ENCODE results near the gene RNU4-1. TPM values are rescaled to one million over a fixed set of nuclear protein-coding genes. Genes with fewer than 3 reads are reported as not detected.

The RNU4-1 gene
- total RNA-seq, 3 donors from 2014 or later (not counting 1 experiment from before 2014, with no cell fraction given) = 768 to 1,610 (median 1,101) TPM

DNA sequence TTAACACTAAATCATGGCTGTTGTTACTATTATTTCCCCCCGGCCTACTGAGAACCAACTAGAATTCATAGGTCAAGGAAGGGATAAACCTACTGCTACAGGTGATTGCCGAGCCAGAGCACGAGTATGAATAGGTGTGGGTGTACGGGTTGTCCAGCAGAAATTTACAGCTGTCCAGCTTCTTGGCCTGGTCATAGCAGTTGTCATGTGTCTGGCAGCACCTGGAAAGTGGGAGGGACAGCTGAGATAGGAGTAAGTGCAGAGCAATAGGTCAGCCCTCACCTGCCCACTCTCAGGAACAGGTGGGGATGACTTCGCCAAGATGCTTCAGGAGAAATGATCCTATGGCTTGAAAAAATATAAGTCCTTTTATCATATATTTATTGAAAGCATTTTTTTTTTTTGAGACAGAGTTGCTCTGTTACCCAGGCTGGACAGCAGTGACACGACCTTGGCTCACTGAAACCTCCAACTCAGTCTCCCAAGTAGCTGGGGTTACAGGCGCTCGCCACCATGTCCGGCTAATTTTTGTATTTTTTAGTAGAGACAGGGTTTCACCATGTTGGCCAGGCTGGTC, 31.9 kb upstream of the RNU4-1 start:
- intact Hi-C loops (cut with micrococcal nuclease) = loop anchor here (1.0 to 10.0 kb wide), 2 partner anchors 105 to 320 kb away; partner anchors contain the start of gene CABP1
- ATAC-seq = no peak

DNA sequence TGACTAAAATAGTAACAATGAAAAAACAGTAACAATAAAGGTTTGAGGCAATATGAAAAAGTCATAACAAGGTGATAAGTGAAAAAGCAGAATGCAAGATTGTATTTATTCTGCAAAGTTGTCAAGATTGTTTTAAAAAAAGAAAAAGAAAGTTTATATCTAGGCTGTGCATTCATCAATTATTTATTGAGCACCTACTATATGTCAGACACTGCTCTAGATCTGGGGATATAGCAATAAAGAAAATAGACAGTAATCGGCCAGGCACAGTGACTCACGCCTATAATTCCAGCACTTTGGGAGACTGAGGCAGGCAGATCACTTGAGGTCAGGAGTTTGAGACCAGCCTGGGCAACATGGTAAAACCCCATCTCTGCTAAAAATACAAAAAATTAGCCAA, 30.7 kb upstream of the RNU4-1 start:
- ATAC-seq = no peak

More for the DNA sequence above, 31.9 kb upstream of the RNU4-1 start:
- H3K27me3 ChIP-seq (ENCODE audit: control insufficient read depth, insufficient read depth, low read length) = no peaks in the 10 kb centered on the region
- no peaks in the 10 kb centered on the region for H3K36me3 Mint-ChIP-seq
- H3K9me3 ChIP-seq (ENCODE audit: control insufficient read depth, insufficient read depth, low read length) = no peaks in the 10 kb centered on the region
- H3K27ac ChIP-seq (ENCODE audit: low read length) = no peak overlapping the region
- TF ChIP-seq, protein P1, sequence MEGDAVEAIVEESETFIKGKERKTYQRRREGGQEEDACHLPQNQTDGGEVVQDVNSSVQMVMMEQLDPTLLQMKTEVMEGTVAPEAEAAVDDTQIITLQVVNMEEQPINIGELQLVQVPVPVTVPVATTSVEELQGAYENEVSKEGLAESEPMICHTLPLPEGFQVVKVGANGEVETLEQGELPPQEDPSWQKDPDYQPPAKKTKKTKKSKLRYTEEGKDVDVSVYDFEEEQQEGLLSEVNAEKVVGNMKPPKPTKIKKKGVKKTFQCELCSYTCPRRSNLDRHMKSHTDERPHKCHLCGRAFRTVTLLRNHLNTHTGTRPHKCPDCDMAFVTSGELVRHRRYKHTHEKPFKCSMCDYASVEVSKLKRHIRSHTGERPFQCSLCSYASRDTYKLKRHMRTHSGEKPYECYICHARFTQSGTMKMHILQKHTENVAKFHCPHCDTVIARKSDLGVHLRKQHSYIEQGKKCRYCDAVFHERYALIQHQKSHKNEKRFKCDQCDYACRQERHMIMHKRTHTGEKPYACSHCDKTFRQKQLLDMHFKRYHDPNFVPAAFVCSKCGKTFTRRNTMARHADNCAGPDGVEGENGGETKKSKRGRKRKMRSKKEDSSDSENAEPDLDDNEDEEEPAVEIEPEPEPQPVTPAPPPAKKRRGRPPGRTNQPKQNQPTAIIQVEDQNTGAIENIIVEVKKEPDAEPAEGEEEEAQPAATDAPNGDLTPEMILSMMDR (IDR thresholded peaks at IDR 0.05) = no peak
- H3K27ac Mint-ChIP-seq = no peak overlapping the region
- no peak overlapping the region for H3K4me3 ChIP-seq (ENCODE audit: low read length)
- no peak overlapping the region for H3K4me3 Mint-ChIP-seq
- H3K36me3 ChIP-seq (ENCODE audit: control insufficient read depth, insufficient read depth, low read length) = no peaks in the 10 kb centered on the region
- H3K27me3 Mint-ChIP-seq (ENCODE audit: low read depth in 2 of 2) = no peaks in the 10 kb centered on the region
- peaks cover 9 to 11% of the 10 kb centered on the region in 2 donors for H3K4me1 Mint-ChIP-seq
- no peak for DNase-seq
- 92% methylated on average over 5 of the region's 9 CpGs for WGBS (ENCODE audit: insufficient coverage)
- H3K4me1 ChIP-seq (ENCODE audit: control insufficient read depth, insufficient read depth, low read length) = peaks cover 6% of the 10 kb centered on the region
- H3K9me3 Mint-ChIP-seq = no peaks in the 10 kb centered on the region

DNA sequence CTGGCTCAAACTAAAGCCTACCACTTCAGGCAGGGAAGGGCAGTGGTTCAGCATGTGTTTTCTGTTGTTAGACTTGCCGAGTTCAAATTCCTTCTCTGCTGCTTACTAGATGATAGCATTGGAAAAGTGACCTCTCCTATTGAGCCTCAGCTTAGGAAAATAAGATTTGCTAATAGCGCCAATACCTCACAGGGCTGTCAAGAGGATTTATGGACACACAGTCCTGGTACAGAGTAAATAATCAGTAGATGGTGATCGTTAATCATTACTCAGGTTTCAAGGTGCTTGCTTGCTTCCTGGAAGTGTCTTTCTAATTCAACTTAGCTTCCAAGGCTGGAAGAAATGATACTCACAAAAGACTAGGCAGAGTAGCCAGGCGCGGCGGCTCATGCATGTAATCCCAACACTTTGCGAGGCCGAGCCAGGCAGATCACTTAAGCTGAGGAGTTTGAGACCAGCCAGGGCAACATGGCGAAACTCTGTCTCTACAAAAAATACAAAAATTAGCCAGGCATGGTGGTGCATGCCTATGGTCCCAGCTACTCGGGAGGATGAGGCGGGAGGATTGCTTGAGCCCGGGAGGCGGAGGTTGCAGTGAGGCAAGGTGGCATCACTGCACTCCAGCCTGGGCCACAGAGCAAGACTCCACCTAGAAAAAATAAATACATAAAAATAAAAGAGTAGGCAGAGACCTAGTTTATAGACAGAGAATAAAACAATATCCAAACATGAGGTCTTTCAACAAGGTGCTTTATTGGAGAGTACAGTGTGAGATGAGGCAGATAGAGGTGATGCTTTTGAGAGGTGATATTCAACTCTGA, 28.6 kb upstream of the RNU4-1 start:
- Mint-ChIP-seq H3K4me1 (peaks cover 23 to 24% of the 10 kb centered on the region in 2 donors), H3K9me3 (no peaks in the 10 kb centered on the region), H3K36me3 (no peaks in the 10 kb centered on the region), H3K27me3 (ENCODE audit: low read depth in 2 of 2) (no peaks in the 10 kb centered on the region), H3K4me3 (no peak overlapping the region), H3K27ac (no peak overlapping the region)
- WGBS (ENCODE audit: insufficient coverage) = 90% methylated on average over 13 of the region's 13 CpGs
- no peaks in the 10 kb centered on the region for H3K9me3 ChIP-seq (ENCODE audit: control insufficient read depth, insufficient read depth, low read length)
- ATAC-seq (no peak), DNase-seq (no peak)
- no peaks in the 10 kb centered on the region for H3K36me3 ChIP-seq (ENCODE audit: control insufficient read depth, insufficient read depth, low read length)
- no peak overlapping the region for H3K27ac ChIP-seq (ENCODE audit: low read length)
- intact Hi-C loops (cut with micrococcal nuclease) = loop anchor here (10.0 kb wide), 1 partner anchor 323 kb away; the partner anchor contains the start of gene CABP1
- peaks cover 17% of the 10 kb centered on the region for H3K4me1 ChIP-seq (ENCODE audit: control insufficient read depth, insufficient read depth, low read length)
- no peaks in the 10 kb centered on the region for H3K27me3 ChIP-seq (ENCODE audit: control insufficient read depth, insufficient read depth, low read length)
- TF ChIP-seq, protein P1 (IDR thresholded peaks at IDR 0.05) = no peak
- no peak overlapping the region for H3K4me3 ChIP-seq (ENCODE audit: low read length)

More for the DNA sequence above, 30.7 kb upstream of the RNU4-1 start:
- H3K4me3 Mint-ChIP-seq = no peak overlapping the region
- TF ChIP-seq, protein P1 (IDR thresholded peaks at IDR 0.05) = no peak
- H3K36me3 ChIP-seq (ENCODE audit: control insufficient read depth, insufficient read depth, low read length) = no peaks in the 10 kb centered on the region
- H3K9me3 Mint-ChIP-seq = no peaks in the 10 kb centered on the region
- intact Hi-C loops (cut with micrococcal nuclease) = loop anchor here (10.0 kb wide), 1 partner anchor 321 kb away; the partner anchor contains the start of gene CABP1
- no peak overlapping the region for H3K27ac Mint-ChIP-seq
- no peaks in the 10 kb centered on the region for H3K36me3 Mint-ChIP-seq
- H3K27ac ChIP-seq (ENCODE audit: low read length) = no peak overlapping the region
- DNase-seq = no peak
- H3K9me3 ChIP-seq (ENCODE audit: control insufficient read depth, insufficient read depth, low read length) = no peaks in the 10 kb centered on the region
- H3K27me3 ChIP-seq (ENCODE audit: control insufficient read depth, insufficient read depth, low read length) = no peaks in the 10 kb centered on the region
- 95% methylated on average over 2 of the region's 2 CpGs for WGBS (ENCODE audit: insufficient coverage)
- peaks cover 6% of the 10 kb centered on the region for H3K4me1 ChIP-seq (ENCODE audit: control insufficient read depth, insufficient read depth, low read length)
- peaks cover 9 to 11% of the 10 kb centered on the region in 2 donors for H3K4me1 Mint-ChIP-seq
- no peaks in the 10 kb centered on the region for H3K27me3 Mint-ChIP-seq (ENCODE audit: low read depth in 2 of 2)
- H3K4me3 ChIP-seq (ENCODE audit: low read length) = no peak overlapping the region

Data from natural killer cell (primary cell).